Measurements from ENCODE around the gene INPP5A.

Gene INPP5A

DNA sequence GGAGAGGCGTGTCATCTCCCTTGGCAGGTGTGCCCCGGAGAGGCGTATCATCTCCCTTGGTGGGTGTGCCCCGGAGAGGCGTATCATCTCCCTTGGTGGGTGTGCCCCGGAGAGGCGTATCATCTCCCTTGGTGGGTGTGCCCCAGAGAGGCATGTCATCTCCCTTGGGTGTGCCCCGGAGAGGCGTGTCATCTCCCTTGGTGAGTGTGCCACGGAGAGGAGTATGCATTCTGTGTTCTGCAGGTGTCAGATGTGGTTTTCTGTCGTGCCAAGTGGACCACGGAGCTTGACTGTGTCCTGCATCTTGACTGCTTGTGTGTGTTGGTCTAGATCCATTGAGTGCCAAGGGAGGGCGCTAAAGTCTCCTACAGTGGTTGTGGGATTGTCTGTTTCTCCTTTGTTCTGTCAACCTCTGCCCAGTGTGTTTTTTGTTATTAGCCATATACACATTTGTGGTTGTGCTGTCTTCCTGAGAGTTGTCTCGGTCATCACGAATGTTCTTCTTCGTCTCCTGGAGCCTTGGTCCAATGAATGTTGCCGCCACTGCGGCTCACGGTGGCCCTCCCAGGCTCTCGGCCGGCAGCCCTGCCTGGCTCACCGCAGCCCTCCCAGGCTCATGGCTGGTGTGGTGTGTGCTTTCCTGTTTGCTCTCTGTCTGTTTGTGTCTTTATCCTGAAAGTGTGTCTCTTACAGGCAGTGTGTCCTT, 96.8 kb downstream of the INPP5A start:
- no peak for DNase-seq

GRCh38 chr10:132634947-132635271, 97.3 kb downstream of the INPP5A start:
- DNase-seq = no peak

DNA sequence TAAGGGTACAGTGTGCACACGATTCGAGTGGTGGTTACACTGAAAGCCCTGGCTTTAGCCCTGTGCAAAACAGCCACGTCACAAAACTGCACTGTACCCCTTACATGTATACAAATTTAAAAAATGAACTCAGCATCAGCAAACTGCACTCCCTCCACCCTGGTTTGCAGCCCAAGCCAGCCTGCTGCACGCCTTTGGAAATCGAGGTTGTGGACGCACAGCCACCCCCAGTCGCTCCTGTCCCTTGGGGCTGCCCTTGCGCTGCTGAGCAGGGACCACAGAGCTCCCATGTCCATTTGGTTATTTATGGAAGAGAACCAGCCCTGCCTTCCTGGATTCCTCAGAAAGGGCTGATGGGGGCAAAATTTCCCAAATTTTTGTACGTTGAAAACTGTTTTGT, 98.8 kb downstream of the INPP5A start:
- no peak for DNase-seq

GRCh38 chr10:132637477-132638129, 100.0 kb downstream of the INPP5A start:
- DNase-seq = no peak

DNA sequence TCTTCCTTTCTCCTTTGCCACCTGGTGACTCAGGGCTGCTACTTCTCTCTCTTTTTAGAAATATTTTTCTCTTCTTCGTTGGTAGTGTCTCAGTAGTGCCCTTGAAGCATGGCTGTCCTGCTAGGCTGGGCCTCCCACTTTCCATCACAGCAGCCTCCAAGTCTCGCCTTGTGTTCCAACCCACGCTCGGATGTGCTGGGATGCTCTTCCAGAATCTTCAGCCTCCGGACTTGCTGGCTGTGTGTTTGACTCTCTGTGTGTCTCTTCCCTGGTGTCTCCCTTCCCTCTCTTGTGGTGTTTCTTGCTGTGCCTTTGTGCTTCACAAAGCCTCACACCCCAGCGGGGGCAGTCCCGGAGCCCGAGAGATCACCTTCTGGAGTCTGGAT, 100.5 kb downstream of the INPP5A start:
- DNase-seq = no peak

- DNase-seq = no peak
Measured at GRCh38 chr10:132639470-132639869, 101.9 kb downstream of the INPP5A start.

DNA sequence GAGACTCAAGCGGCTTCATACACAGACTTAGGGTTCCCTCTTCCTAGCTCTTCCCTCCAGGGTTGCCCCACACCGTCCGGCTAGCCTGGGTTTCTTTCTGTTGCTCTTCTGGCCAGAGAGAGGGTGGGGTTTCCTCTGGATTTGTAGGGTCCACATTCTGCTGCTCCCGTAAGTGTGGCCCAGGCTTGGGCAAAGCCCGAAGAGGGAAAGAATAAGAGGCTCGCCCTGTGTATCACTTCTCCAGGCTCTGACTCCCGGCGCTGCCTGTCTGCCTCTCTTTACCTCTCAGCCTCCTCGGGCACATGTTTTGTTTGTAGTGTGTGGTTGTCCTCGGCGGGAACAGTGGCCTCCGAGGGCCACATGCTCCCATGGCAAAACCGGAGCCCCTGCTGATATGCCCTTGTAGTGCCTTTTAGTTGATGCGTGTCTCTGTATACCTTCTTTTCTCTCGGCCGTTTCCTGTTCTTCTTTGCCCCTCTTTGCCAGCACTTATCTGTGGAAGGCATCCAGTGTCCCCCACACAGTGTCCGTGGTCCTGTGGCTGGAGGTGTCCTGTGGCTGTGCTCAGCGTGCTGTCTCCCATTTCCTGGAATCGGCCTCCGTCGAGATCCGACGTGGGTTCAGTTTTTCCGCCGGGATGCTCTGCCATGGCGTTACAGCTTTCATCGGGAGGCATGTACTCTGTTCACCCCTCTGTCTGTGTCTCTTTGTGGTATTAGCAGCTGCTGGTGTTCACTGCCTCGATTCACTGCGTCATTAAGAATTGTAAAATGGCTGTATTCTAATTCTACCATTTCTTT, 102.9 kb downstream of the INPP5A start:
- no peak for DNase-seq

DNA sequence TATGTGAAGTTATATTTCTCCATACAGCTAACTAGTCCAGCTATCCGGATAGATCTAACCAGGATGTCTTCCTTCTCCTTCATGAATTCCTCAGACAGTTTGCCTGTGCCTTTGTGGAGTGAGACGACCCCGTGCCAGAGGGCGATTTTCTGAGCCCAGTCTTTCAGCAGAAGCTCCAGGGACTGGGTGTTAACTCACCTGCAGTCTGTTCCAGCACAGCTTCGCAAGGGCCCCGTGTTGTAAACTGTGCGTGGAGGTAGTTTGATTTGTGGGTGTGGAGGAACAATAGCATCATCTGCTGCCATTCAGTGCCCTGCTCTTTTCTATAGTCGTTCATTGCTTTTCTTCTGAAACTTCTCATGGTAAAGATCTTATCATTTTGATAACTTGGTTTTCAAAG, 103.8 kb downstream of the INPP5A start:
- no peak for DNase-seq

- DNase-seq = no peak
Measured at GRCh38 chr10:132641966-132642731, 104.6 kb downstream of the INPP5A start.

- DNase-seq = no peak
Measured at GRCh38 chr10:132642732-132643008, 105.1 kb downstream of the INPP5A start.

DNA sequence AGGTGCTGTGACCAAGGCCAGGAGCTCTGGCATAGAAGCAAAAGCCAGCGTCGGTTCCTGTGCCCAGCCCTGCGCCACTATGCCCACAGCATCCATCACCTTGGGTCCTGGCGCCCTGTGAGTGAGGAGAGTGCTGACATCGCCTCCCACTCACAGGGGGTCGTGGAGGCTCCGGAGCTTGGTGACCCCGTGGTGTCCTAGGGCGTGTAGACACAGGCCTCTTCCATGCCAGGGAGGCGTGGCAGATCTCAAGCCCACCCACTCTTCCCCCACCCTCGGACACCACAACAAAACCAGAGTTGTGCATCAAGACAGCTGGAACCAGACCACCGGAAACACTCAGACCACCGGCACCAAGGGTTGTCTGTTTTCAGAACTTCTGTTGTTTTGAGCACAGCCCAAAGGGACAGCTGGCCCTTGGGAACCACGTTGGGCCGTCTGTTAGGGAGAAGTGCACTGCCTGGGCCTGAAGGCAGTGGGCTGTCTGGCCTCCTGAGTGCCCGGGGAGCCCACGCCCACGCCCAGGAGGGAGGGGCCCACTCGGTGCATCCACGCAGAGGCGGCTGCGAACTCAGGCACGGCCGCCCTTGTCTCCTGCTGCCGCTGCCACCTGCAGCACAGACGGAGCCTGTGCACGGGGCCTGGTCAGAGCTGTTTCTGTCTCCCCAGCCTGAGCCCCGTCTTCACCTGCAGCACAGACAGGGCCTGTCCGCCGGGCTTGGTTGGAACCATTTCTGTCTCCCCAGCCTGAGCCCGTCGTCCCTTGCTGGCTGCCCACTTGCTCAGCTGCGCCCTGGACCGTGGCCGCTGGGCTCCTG, 106.3 kb downstream of the INPP5A start:
- no peak for DNase-seq

DNA sequence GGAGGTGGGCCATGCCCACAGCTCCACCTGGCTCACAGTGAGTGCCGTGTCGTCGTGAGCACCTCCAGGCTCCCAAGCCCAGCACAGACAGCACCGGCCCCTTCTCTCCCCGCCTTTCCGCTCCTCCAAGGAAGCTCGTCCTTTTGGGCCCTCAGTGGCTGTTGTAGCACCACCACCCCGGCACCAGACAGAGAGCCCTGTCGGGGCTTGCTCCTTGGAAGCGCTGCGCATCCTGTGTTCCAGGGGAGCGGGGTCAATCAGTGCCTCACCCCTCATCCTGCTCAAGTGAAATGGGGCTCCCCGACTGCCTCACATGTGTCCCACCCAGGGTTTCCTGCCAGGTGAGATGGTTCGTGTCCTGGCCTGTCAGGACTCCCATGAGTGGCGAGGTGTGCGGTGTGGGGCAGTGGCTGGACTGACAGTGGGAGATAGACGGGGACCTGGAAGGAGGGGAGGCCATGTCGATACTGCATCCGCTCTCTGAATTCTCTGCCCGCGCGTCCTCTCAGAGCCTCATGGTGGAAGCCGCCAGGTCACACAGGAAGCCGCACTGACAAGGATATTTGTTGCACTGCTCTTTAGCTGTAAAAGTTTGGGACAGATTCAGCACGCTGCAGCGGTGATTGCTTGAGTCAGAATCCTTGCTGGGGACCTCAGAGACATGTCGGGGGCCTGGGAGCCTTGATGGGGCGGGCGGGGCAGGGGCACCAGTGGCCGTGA, 107.1 kb downstream of the INPP5A start:
- no peak for DNase-seq

DNA sequence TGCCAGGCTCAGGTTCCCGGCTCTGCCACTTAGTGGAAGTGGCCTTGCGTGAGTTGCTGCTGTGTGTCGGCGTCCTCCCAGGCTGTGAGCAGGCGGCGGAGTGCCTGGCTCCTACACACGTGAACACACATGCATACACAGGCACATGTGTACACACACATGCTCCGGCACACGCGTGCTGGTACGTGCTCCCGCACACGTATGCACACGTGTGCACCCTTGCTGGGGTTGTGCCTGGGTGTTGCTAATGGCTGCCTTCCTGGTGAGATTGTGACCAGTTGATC, 107.6 kb downstream of the INPP5A start:
- no peak for DNase-seq

DNA sequence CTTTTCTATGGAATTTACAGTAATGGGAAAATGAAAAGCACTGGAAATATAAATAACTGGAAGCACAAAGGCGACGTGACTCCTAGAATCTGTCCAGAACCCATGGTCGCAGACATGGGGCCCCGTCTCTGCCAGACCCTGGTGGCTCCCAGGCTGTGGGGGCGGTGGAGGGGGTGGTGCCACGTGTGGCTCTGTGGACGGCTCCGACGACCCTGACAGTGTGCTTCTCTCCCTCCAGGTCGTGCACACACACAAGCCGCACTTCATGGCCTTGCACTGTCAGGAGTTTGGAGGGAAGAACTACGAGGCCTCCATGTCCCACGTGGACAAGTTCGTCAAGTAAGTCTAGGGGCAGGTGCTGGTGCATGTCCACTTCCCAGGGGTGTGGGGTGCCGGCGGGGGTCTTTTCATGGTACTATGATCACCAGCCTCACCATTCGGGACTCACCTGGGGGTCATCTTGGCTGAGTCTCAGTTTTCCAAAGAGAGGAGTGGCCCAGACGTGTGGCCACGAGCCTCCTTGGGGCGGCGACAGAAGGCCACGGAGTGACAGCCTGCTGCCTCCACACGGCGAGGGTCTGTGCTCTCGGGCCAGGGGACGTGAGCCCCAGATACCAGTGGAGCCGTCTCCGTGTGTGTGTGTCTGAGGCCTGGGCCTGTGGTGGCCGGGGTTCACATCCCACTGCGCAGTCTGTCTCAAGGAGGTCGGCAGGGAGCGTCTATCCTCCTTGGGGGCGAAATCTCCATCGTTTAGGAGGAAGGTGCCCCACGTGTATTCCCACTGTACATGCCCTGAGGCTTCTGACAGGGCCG, 108.2 kb downstream of the INPP5A start:
- no peak for DNase-seq

- no peak for DNase-seq
Measured at GRCh38 chr10:132646443-132647097, 109.0 kb downstream of the INPP5A start.

DNA sequence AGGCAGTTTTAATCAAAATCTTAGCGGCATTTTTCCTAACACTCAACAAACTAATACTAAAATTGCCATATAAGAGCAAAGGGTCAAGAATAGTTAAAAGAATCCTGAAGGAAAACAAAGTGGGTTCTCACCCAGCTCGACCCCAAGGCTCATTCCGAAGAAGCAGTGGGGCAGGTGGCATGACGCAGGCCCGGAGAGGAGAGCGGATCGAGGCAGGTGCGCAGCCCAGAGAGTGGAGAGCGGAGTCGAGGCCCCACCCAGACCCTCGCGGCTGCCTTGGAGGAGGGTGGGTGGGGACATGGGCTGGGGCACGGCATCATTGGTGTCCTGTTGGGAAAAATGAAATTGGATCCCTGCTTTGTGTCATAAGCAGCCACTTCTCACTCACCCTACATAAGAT, 109.8 kb downstream of the INPP5A start:
- DNase-seq = no peak

- DNase-seq = no peak
Measured at GRCh38 chr10:132648072-132648850, 110.7 kb downstream of the INPP5A start.

GRCh38 chr10:132648851-132649528, 111.4 kb downstream of the INPP5A start:
- no peak for DNase-seq

GRCh38 chr10:132649651-132650360, 112.2 kb downstream of the INPP5A start:
- DNase-seq = no peak
